ENCODE measurements around the gene ADAM23.

DNA sequence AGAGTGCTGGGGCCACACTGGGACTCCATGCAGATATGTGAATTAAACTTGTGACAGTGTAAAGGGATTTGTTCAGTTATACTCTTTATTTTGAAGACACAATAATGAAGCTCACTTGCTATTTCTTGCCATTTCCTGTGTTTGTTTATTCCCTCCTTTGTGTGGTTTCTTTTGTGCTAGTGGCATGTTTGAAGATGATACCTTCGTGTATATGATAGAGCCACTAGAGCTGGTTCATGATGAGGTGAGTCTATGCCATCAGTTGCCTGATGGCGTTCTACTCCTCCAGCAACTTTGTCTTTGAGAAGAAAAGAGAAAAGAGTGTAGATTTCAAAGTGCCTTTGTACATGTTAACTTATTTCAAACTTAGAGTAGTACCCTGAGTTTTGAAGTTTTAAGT, 99.7 kb downstream of the ADAM23 start:
- TF ChIP-seq, protein P1, sequence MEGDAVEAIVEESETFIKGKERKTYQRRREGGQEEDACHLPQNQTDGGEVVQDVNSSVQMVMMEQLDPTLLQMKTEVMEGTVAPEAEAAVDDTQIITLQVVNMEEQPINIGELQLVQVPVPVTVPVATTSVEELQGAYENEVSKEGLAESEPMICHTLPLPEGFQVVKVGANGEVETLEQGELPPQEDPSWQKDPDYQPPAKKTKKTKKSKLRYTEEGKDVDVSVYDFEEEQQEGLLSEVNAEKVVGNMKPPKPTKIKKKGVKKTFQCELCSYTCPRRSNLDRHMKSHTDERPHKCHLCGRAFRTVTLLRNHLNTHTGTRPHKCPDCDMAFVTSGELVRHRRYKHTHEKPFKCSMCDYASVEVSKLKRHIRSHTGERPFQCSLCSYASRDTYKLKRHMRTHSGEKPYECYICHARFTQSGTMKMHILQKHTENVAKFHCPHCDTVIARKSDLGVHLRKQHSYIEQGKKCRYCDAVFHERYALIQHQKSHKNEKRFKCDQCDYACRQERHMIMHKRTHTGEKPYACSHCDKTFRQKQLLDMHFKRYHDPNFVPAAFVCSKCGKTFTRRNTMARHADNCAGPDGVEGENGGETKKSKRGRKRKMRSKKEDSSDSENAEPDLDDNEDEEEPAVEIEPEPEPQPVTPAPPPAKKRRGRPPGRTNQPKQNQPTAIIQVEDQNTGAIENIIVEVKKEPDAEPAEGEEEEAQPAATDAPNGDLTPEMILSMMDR (IDR thresholded peaks at IDR 0.05): no peak
- TF ChIP-seq POLR2A (IDR thresholded peaks at IDR 0.05): no peak
- TF ChIP-seq EP300 (IDR thresholded peaks at IDR 0.05): no peak

Measured in ovary (tissue), 3 donors.